T-helper 1 cell (primary cell): ENCODE results near the gene ITPRIP.

ENCODE experiments used
- DNase-seq, 5 donors: peaks; one replicate each; pipeline ENCODE4 v3.0.0-alpha.2; 2012 to 2020

Gene ITPRIP

GRCh38 chr10:104340111-104340526 is 1.9 kb upstream of the ITPRIP start:
- DNase-seq, result no peak

- DNase-seq, result no peak
Measured at GRCh38 chr10:104339469-104340110, 1.3 kb upstream of the ITPRIP start.

- peak in 1 of 5 donors; percentile 49 for DNase-seq
Measured at GRCh38 chr10:104337521-104337984, 712 bp downstream of the ITPRIP start.

GRCh38 chr10:104336821-104337467 is 1.3 kb downstream of the ITPRIP start:
- no peak for DNase-seq

- no peak for DNase-seq
Measured at GRCh38 chr10:104334965-104335650, 3.2 kb downstream of the ITPRIP start.

- DNase-seq, result no peak
Measured at GRCh38 chr10:104334561-104334960, 3.7 kb downstream of the ITPRIP start.

GRCh38 chr10:104333728-104334373 is 4.4 kb downstream of the ITPRIP start:
- no peak for DNase-seq

GRCh38 chr10:104333032-104333727 is 5.1 kb downstream of the ITPRIP start:
- peak in 3 of 5 donors; percentile 38 to 51 (median 48) for DNase-seq

- no peak for DNase-seq
Measured at GRCh38 chr10:104332243-104333031, 5.8 kb downstream of the ITPRIP start.

GRCh38 chr10:104331208-104331838 is 6.9 kb downstream of the ITPRIP start:
- no peak for DNase-seq

- no peak for DNase-seq
Measured at GRCh38 chr10:104330168-104331110, 7.8 kb downstream of the ITPRIP start.

GRCh38 chr10:104329735-104330134 is 8.5 kb downstream of the ITPRIP start:
- no peak for DNase-seq

GRCh38 chr10:104328896-104329710 is 9.2 kb downstream of the ITPRIP start:
- peak in 4 of 5 donors; percentile 37 to 89 (median 62) for DNase-seq

- DNase-seq, result no peak
Measured at GRCh38 chr10:104328646-104328895, 9.7 kb downstream of the ITPRIP start.

- DNase-seq, result no peak
Measured at GRCh38 chr10:104327745-104328645, 10.3 kb downstream of the ITPRIP start.

GRCh38 chr10:104326991-104327610 is 11.2 kb downstream of the ITPRIP start:
- DNase-seq, result no peak
